H9 (cell line): Measurements from ENCODE around the gene SLC33A1. TPM values are rescaled to one million over a fixed set of nuclear protein-coding genes. Genes with fewer than 3 reads are reported as not detected.

Experiments
- DNase-seq: peaks from one replicate; pipeline ENCODE4 v3.0.0-alpha.2; 2017
- H2AFZ ChIP-seq: one replicate; pipeline ENCODE4 v1.6.1; 2013; ENCODE audit warnings: mild to moderate bottlenecking, low read length, control low read depth, moderate library complexity
- H2AK5ac ChIP-seq: 2 replicates; pipeline ENCODE4 v1.6.1; 2013; ENCODE audit warnings: low read length, control low read depth, mixed read lengths; ENCODE audit not compliant: insufficient read length
- H2BK120ac ChIP-seq: one replicate; pipeline ENCODE4 v1.6.1; 2013; ENCODE audit warnings: low read depth, mild to moderate bottlenecking, low read length, control low read depth, inconsistent platforms; ENCODE audit not compliant: poor library complexity, severe bottlenecking
- H2BK12ac ChIP-seq: 2 replicates; pipeline ENCODE4 v1.6.1; 2013; ENCODE audit warnings: low read length, control low read depth, mixed read lengths, low read depth; ENCODE audit not compliant: insufficient read length
- H2BK15ac ChIP-seq: 2 replicates; pipeline ENCODE4 v1.6.1; 2013; ENCODE audit warnings: low read depth, low read length, control low read depth
- H2BK20ac ChIP-seq: one replicate; pipeline ENCODE4 v1.6.1; 2013; ENCODE audit warnings: low read depth, mild to moderate bottlenecking, low read length, control low read depth, inconsistent platforms; ENCODE audit not compliant: poor library complexity, severe bottlenecking
- H2BK5ac ChIP-seq: 2 replicates; pipeline ENCODE4 v1.6.1; 2013; ENCODE audit warnings: low read length, control low read depth, mixed read lengths; ENCODE audit not compliant: insufficient read length
- H3K14ac ChIP-seq: 2 replicates; pipeline ENCODE4 v1.6.1; 2013; ENCODE audit warnings: low read length, control low read depth; ENCODE audit not compliant: insufficient read depth
- H3K18ac ChIP-seq: 2 replicates; pipeline ENCODE4 v1.6.1; 2013; ENCODE audit warnings: low read depth, mild to moderate bottlenecking, mixed read lengths, low read length, control low read depth; ENCODE audit not compliant: insufficient read length
- H3K23ac ChIP-seq: 2 replicates; pipeline ENCODE4 v1.6.1; 2013; ENCODE audit warnings: low read length, control low read depth, mixed read lengths, low read depth; ENCODE audit not compliant: insufficient read length
- H3K23me2 ChIP-seq: 2 replicates; pipeline ENCODE4 v1.6.1; 2013; ENCODE audit warnings: low read depth, mild to moderate bottlenecking, mixed read lengths, low read length, control low read depth; ENCODE audit not compliant: insufficient read length, poor library complexity, severe bottlenecking
- H3K27ac ChIP-seq: 2 replicates; pipeline ENCODE4 v1.5.1; 2013; ENCODE audit warnings: low read length, control low read depth, mixed read lengths, low read depth; ENCODE audit not compliant: insufficient read length
- H3K27me3 ChIP-seq: 2 replicates; pipeline ENCODE4 v1.6.1; 2013; ENCODE audit warnings: low read length, control low read depth, inconsistent platforms; ENCODE audit not compliant: insufficient read depth
- H3K4ac ChIP-seq: 2 replicates; pipeline ENCODE4 v1.6.1; 2013; ENCODE audit warnings: low read depth, mild to moderate bottlenecking, control low read depth, inconsistent platforms, low read length, moderate library complexity
- H3K4me1 ChIP-seq: 2 replicates; pipeline ENCODE4 v1.6.1; 2013; ENCODE audit warnings: low read length, control low read depth, inconsistent platforms; ENCODE audit not compliant: insufficient read depth
- H3K4me2 ChIP-seq: 2 replicates; pipeline ENCODE4 v1.6.1; 2013; ENCODE audit warnings: low read length, control low read depth, mixed read lengths; ENCODE audit not compliant: insufficient read length, insufficient read depth
- H3K56ac ChIP-seq: 2 replicates; pipeline ENCODE4 v1.6.1; 2013; ENCODE audit warnings: low read depth, mild to moderate bottlenecking, mixed read lengths, low read length, control low read depth; ENCODE audit not compliant: insufficient read length
- H3K79me1 ChIP-seq: 2 replicates; pipeline ENCODE4 v1.6.1; 2013; ENCODE audit warnings: low read depth, mild to moderate bottlenecking, moderate library complexity, low read length, control low read depth, inconsistent platforms; ENCODE audit not compliant: insufficient read depth, poor library complexity, severe bottlenecking
- H3K79me2 ChIP-seq: 2 replicates; pipeline ENCODE4 v1.6.1; 2013; ENCODE audit warnings: low read length, control low read depth, inconsistent platforms; ENCODE audit not compliant: insufficient read depth
- H3K9ac ChIP-seq: 2 replicates; pipeline ENCODE4 v1.6.1; 2013; ENCODE audit warnings: low read length, control low read depth, mixed read lengths; ENCODE audit not compliant: insufficient read length; ENCODE audit errors: extremely low read depth
- H3K9me3 ChIP-seq: one replicate; pipeline ENCODE4 v1.6.1; 2013; ENCODE audit warnings: low read depth, low read length, inconsistent platforms; ENCODE audit not compliant: control insufficient read depth
- H3T11ph ChIP-seq: one replicate; pipeline ENCODE4 v1.6.1; 2013; ENCODE audit warnings: mild to moderate bottlenecking, low read length, control low read depth, inconsistent platforms
- H4K20me1 ChIP-seq: one replicate; pipeline ENCODE4 v1.6.1; 2013; ENCODE audit not compliant: control insufficient read depth, insufficient read length, insufficient read depth
- H4K5ac ChIP-seq: 2 replicates; pipeline ENCODE4 v1.6.1; 2013; ENCODE audit warnings: low read depth, mild to moderate bottlenecking, mixed read lengths, low read length, control low read depth; ENCODE audit not compliant: insufficient read length
- H4K8ac ChIP-seq: replicated peaks from 2 replicates; pipeline ENCODE4 v1.6.1; 2013; ENCODE audit warnings: low read length, control low read depth, mixed read lengths, low read depth; ENCODE audit not compliant: insufficient read length
- H4K91ac ChIP-seq: 2 replicates; pipeline ENCODE4 v1.6.1; 2013; ENCODE audit warnings: low read depth, mild to moderate bottlenecking, moderate library complexity, mixed read lengths, low read length, control low read depth; ENCODE audit not compliant: insufficient read length
- H3K27ac Mint-ChIP-seq, 3 experiments: 2 replicates in 2 of 3; 3 replicates in 1 of 3; pipeline ENCODE4 v1.8.0; 2020 to 2021; ENCODE audit warnings: mixed read lengths in 3 of 3, mild to moderate bottlenecking in 1 of 3, moderate library complexity in 1 of 3
- H3K27me3 Mint-ChIP-seq: 2 replicates; pipeline ENCODE4 v1.8.0; 2021; ENCODE audit warnings: low read depth, mild to moderate bottlenecking, moderate library complexity, mixed read lengths
- H3K36me3 Mint-ChIP-seq, 3 experiments: 2 replicates in 2 of 3; 3 replicates in 1 of 3; pipeline ENCODE4 v1.8.0; 2020 to 2021; ENCODE audit warnings: low read depth in 3 of 3, mixed read lengths in 3 of 3; ENCODE audit not compliant: insufficient read depth in 1 of 3
- H3K4me1 Mint-ChIP-seq, 2 experiments: 2 replicates each; pipeline ENCODE4 v1.8.0; 2020; ENCODE audit warnings: mixed read lengths in 2 of 2
- H3K4me3 Mint-ChIP-seq, 2 experiments: 2 replicates in 1 of 2; 3 replicates in 1 of 2; pipeline ENCODE4 v1.8.0; 2020 to 2021; ENCODE audit warnings: mild to moderate bottlenecking in 2 of 2, mixed read lengths in 2 of 2, moderate library complexity in 1 of 2
- H3K9me3 Mint-ChIP-seq, 2 experiments: 2 replicates in 1 of 2; 3 replicates in 1 of 2; pipeline ENCODE4 v1.8.0; 2020; ENCODE audit warnings: mild to moderate bottlenecking in 2 of 2, mixed read lengths in 2 of 2, moderate library complexity in 1 of 2
- WGBS: extraction: QIAGEN DNeasy Blood & Tissue Kit; methylation state at CpG from one replicate; pipeline ENCODE4 v1.1.7; 2013; ENCODE audit warnings: missing lambda C conversion rate, low lambda C conversion rate, mixed read lengths; ENCODE audit not compliant: insufficient read length; ENCODE audit errors: extremely low coverage; 5-methylcytosine and 5-hydroxymethylcytosine counted together
- total RNA-seq: library from RNA; stranded (reverse); gene quantifications from 2 replicates; pipeline ENCODE4 v1.2.1, GENCODE V29; 2021
- TF ChIP-seq, protein P1 (sequence below): fragments of 200-600 bp; sonication (generic); conservative IDR thresholded peaks from 3 replicates; pipeline ENCODE4 v1.8.0; 2021; ENCODE audit warnings: antibody characterized with exemption, mild to moderate bottlenecking

The SLC33A1 gene
- total RNA-seq, 1 experiment from 2014 or later: 15.0 TPM

DNA sequence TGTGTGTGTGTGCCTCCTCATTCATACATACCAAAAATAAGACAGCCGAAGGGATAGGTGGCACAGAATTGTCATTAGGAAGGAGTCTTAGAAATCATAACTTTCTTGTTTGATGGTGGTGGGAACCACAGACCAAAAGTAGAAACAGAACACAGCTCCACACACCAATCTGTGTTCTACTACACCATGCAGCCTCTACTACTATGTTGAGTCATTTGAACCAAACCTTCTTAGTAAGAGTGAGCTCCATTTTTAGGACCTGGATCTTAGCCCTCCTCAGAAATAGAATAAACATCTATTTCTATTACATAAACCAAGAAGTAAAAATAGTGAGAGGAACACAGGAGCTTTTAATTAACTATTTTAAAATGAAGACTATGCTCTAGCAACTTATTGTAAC lies 81.4 kb downstream of the SLC33A1 start:
- WGBS: no CpG with 5 or more reads among the region's 1 CpG
- no peaks in the 10 kb centered on the region for H3K79me2 ChIP-seq

More for the DNA sequence above, 81.4 kb downstream of the SLC33A1 start:
- Histone ChIP-seq H3K18ac (no peak overlapping the region), H3K23me2 (no peaks in the 10 kb centered on the region), H3K9me3 (no peaks in the 10 kb centered on the region), H2AK5ac (no peak overlapping the region), H3K79me1 (no peaks in the 10 kb centered on the region), H4K20me1 (no peaks in the 10 kb centered on the region), H3K27ac (no peak overlapping the region), H2BK15ac (no peak overlapping the region), H4K5ac (no peak overlapping the region), H3K9ac (no peak overlapping the region), H4K8ac (no peak overlapping the region), H2BK20ac (no peak overlapping the region), H3K14ac (no peak overlapping the region), H3K4ac (no peak overlapping the region), H2BK5ac (no peak overlapping the region), H3K23ac (no peak overlapping the region), H3K56ac (no peak overlapping the region), H3T11ph (no peak overlapping the region), H3K4me2 (no peak overlapping the region), H4K91ac (no peak overlapping the region), H2BK12ac (no peak overlapping the region), H2AFZ (no peak overlapping the region), H3K27me3 (no peaks in the 10 kb centered on the region), H3K4me1 (no peaks in the 10 kb centered on the region), H2BK120ac (no peak overlapping the region)
- no peak overlapping the region for H3K27ac Mint-ChIP-seq
- TF ChIP-seq, protein P1, sequence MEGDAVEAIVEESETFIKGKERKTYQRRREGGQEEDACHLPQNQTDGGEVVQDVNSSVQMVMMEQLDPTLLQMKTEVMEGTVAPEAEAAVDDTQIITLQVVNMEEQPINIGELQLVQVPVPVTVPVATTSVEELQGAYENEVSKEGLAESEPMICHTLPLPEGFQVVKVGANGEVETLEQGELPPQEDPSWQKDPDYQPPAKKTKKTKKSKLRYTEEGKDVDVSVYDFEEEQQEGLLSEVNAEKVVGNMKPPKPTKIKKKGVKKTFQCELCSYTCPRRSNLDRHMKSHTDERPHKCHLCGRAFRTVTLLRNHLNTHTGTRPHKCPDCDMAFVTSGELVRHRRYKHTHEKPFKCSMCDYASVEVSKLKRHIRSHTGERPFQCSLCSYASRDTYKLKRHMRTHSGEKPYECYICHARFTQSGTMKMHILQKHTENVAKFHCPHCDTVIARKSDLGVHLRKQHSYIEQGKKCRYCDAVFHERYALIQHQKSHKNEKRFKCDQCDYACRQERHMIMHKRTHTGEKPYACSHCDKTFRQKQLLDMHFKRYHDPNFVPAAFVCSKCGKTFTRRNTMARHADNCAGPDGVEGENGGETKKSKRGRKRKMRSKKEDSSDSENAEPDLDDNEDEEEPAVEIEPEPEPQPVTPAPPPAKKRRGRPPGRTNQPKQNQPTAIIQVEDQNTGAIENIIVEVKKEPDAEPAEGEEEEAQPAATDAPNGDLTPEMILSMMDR: no peak
- H3K36me3 Mint-ChIP-seq: peaks cover 11 to 28% (median 21%) of the 10 kb centered on the region in 3 experiments; a peak in 6 of 7 replicates
- no peak overlapping the region for H3K4me3 Mint-ChIP-seq
- no peak for DNase-seq
- H3K9me3 Mint-ChIP-seq: peaks cover 8 to 14% of the 10 kb centered on the region in 2 experiments
- no peaks in the 10 kb centered on the region for H3K27me3 Mint-ChIP-seq
- H3K4me1 Mint-ChIP-seq: peaks cover 0 to 5% of the 10 kb centered on the region in 2 experiments; a peak in 2 of 4 replicates
